Coronary artery (tissue), 2 donors: Measurements from ENCODE around the gene B4GALNT4.
"Not testable (repeated sequence)": the region's sequence is repeated elsewhere in the genome, so short reads cannot be mapped to it uniquely, and the experiment has no call there.

Experiments
- DNase-seq: peaks from one replicate; pipeline ENCODE4 v3.0.0-alpha.2; 2017; ENCODE audit warnings: low spot score
- H3K27ac ChIP-seq, 2 donors: fragments of 200-600 bp; sonication (generic); one replicate each; pipeline ENCODE4 v1.5.1; 2016 to 2019
- H3K4me3 ChIP-seq: fragments of 200-600 bp; sonication (generic); 2 replicates; pipeline ENCODE4 v1.5.1; 2016; ENCODE audit warnings: mild to moderate bottlenecking, moderate library complexity
- CTCF ChIP-seq: fragments of 200-600 bp; sonication (generic); IDR thresholded peaks from one replicate; pipeline ENCODE4 v1.5.1; 2019; ENCODE audit warnings: antibody characterized with exemption

B4GALNT4 gene

DNA sequence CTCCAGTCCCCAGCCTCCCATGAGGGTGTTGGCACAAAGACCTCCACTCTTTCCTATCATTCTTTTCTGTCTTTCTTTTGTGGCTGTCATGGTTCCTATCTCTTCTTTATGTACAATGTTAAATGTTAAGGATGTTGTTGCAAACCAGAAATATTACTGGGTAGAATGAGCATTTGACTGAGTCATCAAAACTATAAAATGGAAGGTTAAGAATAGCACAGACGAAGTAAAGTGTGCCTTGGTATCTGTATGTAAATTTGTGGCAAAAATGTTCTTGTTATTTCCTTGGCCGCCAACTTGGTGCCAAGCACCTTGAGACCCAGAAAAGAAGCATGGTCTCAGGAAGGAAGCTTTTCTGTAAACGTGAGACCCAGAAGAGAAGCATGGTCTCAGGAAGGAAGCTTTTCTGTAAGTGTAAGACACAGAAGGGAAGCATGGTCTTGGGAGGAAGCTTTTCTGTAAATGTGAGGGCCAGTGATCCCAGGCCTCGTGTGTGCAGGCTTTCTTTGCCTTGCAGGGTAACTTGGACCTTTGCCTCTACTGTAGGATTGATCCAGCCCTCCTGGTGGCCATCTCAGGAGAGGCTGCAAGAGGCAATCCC, 18.0 kb downstream of the B4GALNT4 start:
- Histone ChIP-seq H3K27ac (no peak overlapping the region), H3K4me3 (no peak overlapping the region)
- no peak for TF ChIP-seq CTCF

GRCh38 chr11:389369-389768, 20.1 kb downstream of the B4GALNT4 start:
- H3K4me3 ChIP-seq, DNase-seq, H3K27ac ChIP-seq: not testable (repeated sequence)

More for the DNA sequence above, 18.0 kb downstream of the B4GALNT4 start:
- no peak for DNase-seq

DNA sequence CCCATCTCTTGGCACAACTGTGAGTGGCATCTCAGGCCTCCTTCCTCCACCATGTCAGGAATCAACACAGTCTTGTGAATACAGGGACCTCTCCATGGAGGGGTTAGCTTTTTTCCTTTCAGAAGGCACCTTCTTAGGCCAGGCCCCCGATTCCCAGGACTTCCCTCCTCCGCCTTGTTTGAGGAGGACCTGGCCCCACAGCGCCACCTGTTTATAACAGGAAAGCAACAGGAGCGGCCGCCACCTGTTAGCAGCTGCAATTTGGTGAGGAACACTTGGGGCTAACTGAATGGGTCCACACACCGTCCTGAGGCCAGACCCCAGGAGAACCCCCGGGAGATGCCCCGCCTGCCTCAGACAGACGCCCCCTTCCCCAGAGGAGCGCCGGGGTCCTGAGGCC, 20.9 kb downstream of the B4GALNT4 start:
- Histone ChIP-seq H3K27ac (no peak overlapping the region), H3K4me3 (no peak overlapping the region)
- no peak for TF ChIP-seq CTCF
- DNase-seq = no peak

GRCh38 chr11:391117-392017, 22.1 kb downstream of the B4GALNT4 start:
- DNase-seq = no peak
- TF ChIP-seq CTCF = no peak
- H3K4me3 ChIP-seq = no peak overlapping the region
- no peak overlapping the region for H3K27ac ChIP-seq

DNA sequence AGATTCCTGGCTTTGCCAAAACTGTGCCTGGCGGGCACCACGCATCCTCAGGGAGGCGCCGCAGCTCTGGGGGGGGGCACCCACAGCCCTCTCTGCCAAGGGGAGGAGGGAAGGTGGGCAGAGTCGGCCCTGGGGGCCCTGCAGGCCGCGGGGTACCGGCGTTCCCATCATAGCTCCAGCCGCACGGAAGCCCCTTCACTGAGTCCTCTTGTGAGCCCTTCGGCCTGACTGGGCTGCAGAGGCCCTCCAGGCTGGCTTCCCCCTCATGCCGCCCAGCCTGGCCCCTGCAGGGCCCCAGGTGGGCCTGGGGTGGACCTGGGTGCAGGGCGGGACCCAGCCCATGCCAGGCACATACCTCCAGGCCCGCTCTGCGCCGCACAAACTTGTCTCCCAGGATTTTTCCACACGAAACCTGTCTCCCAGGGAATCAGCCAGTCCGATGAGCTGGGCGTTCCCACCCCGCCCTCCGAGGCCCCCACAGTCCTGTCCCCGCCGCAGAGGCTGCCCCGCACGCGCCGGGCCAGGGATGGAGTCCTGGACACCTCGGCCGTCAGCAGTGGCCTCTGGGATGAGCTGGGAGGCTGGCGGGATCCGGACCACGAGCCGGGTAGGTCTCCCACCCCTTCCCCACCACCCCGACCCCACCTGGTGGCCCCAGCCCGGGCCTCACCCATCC, 22.9 kb downstream of the B4GALNT4 start:
- DNase-seq = no peak
- Histone ChIP-seq H3K27ac (no peak overlapping the region), H3K4me3 (no peak overlapping the region)
- TF ChIP-seq CTCF = no peak

GRCh38 chr11:393219-394033, 24.1 kb downstream of the B4GALNT4 start:
- DNase-seq = no peak
- H3K27ac ChIP-seq = no peak overlapping the region
- TF ChIP-seq CTCF = no peak
- no peak overlapping the region for H3K4me3 ChIP-seq
